Astrocyte of the spinal cord (primary cell): ENCODE data around the gene VANGL1.

Experiments
- DNase-seq: peaks from one replicate; pipeline ENCODE4 v3.0.0; 2011; ENCODE audit warnings: low read depth, low spot score
- H3K4me3 ChIP-seq: 2 replicates; pipeline ENCODE4 v1.5.1; 2011; ENCODE audit warnings: low read depth, mild to moderate bottlenecking, low read length, moderate library complexity
- in situ Hi-C: cut with HindIII; loops from 2 replicates; pipeline ENCODE4 v1.10.0; 2017; ENCODE audit warnings: low sequenced_read_pairs
- TF ChIP-seq, protein P1 (sequence below): IDR thresholded peaks from 2 replicates; pipeline ENCODE4 v1.5.1; 2012; ENCODE audit warnings: low read depth, mild to moderate bottlenecking, low read length, inconsistent platforms

VANGL1 gene

DNA sequence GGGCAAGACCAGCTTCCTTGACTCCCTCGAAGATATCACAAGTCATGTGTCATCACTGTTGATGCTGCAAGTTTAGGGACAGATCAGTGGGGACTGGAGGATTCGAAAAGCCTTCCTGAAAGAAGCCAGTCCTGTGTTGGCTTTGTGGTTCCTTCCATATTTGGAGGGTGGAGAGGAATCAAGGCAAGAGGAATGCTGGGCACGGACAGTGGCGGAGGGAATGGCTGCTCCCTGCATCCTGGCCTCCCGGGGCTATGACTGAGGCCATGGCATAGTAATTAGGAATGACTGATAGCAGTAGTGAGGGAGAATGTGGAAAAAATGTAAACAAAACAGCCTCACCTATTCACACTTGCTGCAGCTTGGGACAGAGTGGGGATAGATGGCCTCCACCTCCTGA is 36.4 kb downstream of the VANGL1 start:
- in situ Hi-C loops, result no loop called here
- H3K4me3 ChIP-seq, result no peak overlapping the region
- TF ChIP-seq, protein P1, sequence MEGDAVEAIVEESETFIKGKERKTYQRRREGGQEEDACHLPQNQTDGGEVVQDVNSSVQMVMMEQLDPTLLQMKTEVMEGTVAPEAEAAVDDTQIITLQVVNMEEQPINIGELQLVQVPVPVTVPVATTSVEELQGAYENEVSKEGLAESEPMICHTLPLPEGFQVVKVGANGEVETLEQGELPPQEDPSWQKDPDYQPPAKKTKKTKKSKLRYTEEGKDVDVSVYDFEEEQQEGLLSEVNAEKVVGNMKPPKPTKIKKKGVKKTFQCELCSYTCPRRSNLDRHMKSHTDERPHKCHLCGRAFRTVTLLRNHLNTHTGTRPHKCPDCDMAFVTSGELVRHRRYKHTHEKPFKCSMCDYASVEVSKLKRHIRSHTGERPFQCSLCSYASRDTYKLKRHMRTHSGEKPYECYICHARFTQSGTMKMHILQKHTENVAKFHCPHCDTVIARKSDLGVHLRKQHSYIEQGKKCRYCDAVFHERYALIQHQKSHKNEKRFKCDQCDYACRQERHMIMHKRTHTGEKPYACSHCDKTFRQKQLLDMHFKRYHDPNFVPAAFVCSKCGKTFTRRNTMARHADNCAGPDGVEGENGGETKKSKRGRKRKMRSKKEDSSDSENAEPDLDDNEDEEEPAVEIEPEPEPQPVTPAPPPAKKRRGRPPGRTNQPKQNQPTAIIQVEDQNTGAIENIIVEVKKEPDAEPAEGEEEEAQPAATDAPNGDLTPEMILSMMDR, result no peak
- DNase-seq, result no peak

DNA sequence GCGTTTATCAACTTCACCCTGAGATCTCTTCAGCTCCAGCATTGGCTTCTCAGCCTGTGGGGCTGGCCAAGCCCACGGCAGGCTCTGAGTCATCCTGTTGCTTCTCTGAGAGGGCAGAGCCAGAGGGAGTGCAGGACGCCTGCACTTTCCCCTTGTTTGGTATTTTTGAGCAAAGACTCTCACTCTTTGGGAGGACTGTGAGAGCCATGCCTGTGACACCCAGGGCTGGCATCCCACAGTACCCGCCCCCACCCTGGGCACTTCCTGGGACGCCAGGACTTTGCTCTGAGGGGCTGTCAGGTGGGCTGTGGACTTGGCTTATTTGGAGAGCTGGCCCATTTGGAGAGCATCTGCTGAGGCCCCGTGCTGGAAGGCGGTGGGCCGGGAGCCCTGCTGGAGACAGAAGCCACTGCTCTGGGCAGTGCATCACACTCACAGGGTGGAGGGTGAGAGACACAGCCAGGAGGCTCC is 37.4 kb downstream of the VANGL1 start:
- peak; percentile 80 for DNase-seq
- TF ChIP-seq, protein P1, result no peak
- in situ Hi-C loops, result no loop called here
- H3K4me3 ChIP-seq, result no peak overlapping the region

DNA sequence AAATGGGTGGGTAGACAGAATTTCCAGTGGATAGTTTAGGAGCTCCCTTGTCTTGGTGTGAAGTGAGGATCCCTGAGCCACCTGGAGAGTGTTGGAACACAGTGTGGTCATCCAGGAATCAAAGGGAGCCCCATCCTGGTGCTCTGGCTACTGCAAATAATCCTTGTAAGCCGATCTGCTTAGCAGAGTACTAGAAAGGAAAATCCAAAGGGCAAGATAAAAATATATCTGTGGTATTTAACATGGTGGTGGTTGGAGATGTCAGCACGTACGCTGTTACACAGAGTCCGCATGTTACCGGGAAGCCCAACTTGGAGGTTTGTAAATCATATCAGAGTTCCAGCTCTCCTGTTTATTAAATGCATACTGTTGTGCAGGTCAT is 39.0 kb downstream of the VANGL1 start:
- in situ Hi-C loops, result no loop called here
- TF ChIP-seq, protein P1, result no peak
- no peak for DNase-seq
- no peak overlapping the region for H3K4me3 ChIP-seq

DNA sequence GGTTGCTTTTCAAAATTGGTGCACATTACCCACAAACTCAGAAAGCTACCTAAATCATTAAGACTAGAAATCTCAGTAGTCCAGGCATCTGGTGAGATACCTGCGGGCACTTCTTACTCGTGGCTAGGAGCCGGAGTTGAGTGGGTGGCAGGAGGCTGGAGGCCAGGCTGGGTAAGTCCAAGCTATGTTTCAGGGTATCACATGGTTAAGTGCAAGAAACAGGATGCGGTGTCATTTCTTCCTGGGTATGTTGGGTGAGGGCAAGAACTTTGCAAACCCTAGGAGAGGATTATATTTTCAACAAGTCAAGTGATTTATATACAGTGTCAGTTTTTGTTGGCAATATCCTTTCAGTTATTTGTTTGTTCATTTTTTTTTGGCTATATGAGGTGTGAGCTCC is 41.0 kb downstream of the VANGL1 start:
- in situ Hi-C loops, result no loop called here
- TF ChIP-seq, protein P1, result no peak
- DNase-seq, result no peak

DNA sequence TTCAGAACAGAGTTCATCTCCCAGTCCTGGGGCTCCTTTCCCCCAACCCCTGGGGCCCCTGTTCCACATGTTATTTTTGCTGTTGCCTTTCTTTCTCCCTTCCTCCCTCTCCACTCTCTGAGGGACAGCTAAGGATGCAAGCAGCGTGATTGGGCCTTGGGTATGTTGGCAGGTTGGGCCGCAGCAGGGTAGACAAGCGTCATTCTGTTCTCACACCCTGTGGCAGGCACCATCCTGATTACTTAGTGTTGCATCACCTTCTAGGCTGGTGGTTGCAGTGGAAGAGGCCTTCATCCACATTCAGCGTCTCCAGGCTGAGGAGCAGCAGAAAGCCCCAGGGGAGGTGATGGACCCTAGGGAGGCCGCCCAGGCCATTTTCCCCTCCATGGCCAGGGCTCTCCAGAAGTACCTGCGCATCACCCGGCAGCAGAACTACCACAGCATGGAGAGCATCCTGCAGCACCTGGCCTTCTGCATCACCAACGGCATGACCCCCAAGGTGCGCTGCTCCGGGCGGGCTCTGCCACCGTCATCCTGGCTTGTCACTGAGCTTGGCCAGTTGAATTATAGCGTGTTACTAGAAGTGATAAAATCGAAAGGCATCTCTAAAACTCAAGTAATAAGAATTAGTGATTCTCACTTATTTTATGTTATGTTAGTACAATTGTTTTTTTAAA is 43.4 kb downstream of the VANGL1 start:
- TF ChIP-seq, protein P1, result no peak
- in situ Hi-C loops, result no loop called here
- no peak overlapping the region for H3K4me3 ChIP-seq
- DNase-seq, result no peak

More for the DNA sequence above, 41.0 kb downstream of the VANGL1 start:
- H3K4me3 ChIP-seq, result no peak overlapping the region

DNA sequence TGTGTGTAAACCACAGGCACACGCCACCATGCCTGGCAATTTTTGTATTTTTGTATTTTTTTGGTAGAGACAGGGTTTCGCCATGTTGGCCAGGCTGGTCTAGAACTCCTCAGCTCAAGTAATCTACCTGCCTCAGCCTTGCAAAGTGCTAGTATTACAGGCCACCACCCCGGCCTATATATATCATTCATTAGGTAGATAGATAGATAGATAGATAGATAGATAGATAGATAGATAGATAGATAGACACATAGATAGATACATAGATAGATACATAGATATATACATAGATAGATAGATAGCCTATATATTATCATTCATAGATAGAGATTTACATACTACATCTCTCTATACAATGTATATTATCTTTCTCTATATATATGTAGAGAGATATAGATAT is 46.0 kb downstream of the VANGL1 start:
- no peak for DNase-seq
- H3K4me3 ChIP-seq, result no peak overlapping the region
- in situ Hi-C loops, result no loop called here
- TF ChIP-seq, protein P1, result no peak
